ENCODE results near the gene ABI2.

DNA sequence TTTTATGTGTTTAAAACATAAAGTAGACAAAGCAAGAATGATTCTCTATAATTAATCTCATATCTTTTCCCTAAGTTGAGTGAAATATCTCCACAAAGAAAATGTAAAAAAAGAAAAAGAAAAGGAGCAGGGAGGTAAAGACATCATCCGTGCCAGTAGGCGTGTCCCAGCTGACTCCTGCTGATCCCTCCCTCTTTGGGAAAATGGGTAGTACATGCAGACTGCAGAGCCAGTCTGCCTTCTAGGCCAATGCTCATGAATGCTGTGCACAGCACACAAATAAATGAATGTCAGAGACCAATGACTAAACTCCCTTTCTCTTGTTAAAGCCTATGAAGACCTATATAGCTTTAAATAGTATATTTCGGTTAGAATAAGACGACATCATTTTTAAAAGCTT, 142.2 kb downstream of the ABI2 start:
- TF ChIP-seq POLR2AphosphoS5 (IDR thresholded peaks at IDR 0.05) (no peak), EP300 (IDR thresholded peaks at IDR 0.05) (no peak), POLR2A (IDR thresholded peaks at IDR 0.05) (no peak)
- TF ChIP-seq, protein P1, sequence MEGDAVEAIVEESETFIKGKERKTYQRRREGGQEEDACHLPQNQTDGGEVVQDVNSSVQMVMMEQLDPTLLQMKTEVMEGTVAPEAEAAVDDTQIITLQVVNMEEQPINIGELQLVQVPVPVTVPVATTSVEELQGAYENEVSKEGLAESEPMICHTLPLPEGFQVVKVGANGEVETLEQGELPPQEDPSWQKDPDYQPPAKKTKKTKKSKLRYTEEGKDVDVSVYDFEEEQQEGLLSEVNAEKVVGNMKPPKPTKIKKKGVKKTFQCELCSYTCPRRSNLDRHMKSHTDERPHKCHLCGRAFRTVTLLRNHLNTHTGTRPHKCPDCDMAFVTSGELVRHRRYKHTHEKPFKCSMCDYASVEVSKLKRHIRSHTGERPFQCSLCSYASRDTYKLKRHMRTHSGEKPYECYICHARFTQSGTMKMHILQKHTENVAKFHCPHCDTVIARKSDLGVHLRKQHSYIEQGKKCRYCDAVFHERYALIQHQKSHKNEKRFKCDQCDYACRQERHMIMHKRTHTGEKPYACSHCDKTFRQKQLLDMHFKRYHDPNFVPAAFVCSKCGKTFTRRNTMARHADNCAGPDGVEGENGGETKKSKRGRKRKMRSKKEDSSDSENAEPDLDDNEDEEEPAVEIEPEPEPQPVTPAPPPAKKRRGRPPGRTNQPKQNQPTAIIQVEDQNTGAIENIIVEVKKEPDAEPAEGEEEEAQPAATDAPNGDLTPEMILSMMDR (IDR thresholded peaks at IDR 0.05) = no peak

Data from upper lobe of left lung (tissue), 4 donors.